ENCODE measurements around the gene LRRC41.
"Not testable (repeated sequence)": the region's sequence is repeated elsewhere in the genome, so short reads cannot be mapped to it uniquely, and the experiment has no call there.

Gene LRRC41

DNA sequence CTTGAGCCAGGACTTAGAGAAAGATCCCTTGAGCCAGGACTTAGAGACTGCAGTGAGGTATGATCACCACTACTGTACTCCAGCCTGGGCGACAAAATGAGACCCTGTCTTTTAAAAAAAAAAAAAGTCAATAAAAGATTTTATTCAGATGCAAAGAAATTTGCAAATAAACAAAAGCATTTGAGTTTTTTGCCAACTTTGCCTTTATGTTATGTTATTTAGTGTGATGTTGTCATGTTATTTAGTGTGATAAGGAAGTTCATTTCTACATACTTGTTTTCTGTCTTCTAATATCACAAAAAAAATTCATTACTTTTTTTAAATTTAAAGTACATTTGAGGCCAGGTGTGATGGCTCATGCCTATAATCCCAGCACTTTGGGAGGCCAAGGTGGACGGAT lies 46.9 kb downstream of the LRRC41 start:
- DNase-seq = no peak
- in situ Hi-C loops (cut with HindIII; ENCODE audit: low pct_ligation_motif_present, low pct_unique_long_range_greater_than_20kb, low sequenced_read_pairs) = no loop called here

DNA sequence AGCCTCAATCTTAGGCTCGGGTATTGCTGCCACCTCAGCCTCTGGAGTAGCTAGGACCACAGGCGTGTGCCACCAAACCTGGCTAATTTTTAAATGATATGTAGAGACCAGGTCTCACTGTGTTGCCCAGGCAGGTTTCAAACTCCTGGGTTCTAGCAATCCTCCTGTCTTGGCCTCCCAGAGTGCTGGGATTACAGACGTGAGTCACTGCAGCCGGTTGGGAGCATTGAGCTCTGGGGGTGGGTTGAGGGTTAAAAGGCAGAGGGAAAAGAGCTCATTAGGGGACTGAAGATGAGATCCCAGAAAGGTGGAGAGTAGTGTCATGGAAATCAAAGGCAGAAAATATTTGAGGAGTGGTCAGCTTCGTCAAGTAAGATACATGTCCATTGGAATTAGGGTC lies 48.7 kb downstream of the LRRC41 start:
- in situ Hi-C loops (cut with HindIII; ENCODE audit: low pct_ligation_motif_present, low pct_unique_long_range_greater_than_20kb, low sequenced_read_pairs) = no loop called here
- no peak for DNase-seq

DNA sequence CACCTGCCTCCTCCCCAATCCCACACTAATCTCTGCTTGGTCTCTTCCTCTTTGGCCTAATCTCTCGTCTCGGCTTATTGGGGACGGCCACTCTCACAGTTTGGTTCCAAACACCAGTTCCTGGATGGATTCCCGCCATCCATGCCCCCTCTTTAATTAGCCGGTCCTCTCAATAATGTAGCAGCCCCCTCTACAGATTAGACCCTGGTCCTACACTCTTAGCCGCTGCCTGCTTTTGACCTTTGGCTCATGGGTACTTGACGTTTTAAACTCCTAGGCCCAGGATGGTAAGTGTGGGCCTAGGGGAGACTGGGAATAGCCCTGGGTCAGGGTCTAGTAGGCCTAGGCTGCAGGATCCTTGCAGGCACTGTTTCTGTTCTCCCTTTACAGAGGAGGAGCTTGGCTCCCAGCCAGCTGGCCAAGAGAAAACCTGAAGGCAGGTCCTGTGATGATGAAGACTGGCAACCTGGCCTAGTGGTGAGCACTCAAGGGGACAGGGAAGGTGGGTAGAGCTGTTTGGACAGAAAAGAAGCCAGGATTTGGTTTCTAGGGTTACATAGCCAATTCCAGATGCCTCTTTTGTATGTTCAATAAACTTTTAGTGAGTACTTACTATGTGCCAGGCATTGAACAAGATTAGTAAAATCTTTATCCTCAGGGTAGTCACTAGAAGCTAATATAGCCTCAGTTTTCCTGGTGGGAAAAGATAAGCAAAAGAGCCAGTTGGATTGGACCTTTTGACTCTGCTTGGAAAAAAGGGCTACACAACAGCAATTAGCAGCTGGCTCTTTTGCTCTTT lies 55.1 kb downstream of the LRRC41 start:
- in situ Hi-C loops (cut with HindIII; ENCODE audit: low pct_ligation_motif_present, low pct_unique_long_range_greater_than_20kb, low sequenced_read_pairs) = no loop called here

DNA sequence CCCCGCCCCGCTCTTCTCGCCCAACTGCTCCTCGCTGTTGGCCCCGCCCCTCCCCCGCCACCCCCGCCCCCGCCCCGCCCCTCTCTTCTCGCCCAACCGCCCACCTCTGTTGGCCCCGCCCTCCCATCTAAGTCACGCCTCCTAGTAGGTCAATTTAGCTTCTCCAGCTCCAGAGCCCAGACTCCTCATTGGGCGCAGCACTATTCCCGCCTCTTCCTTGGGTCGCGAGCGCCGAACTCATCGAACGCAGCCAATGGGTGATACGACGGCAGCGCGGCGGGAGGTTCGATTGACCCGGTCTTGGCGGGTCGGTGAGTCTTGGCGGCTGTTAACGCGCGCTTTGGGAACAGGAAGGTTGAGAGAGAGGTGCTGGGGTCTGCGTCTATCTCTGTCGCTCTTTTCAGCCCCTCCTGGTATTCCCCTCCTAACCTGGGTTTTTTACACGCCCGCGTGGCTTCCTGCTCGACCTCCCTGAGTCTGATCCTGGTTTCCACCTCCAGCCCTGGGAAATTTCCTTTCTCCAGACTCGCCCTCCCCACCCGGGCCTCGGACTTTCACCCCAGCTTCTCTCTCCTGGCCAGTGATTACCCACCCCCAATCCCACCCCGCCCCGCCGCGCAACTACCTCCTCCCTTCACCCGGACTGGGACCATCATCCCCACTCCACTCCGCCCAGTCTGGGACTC lies 55.8 kb downstream of the LRRC41 start, which contains the start of gene RAD54L:
Gene RAD54L, plus strand, starts transcription at position 328 of the 686 bp plus-strand sequence. CDS start 643 bp downstream, outside the sequence.
- in situ Hi-C loops (cut with HindIII; ENCODE audit: low pct_ligation_motif_present, low pct_unique_long_range_greater_than_20kb, low sequenced_read_pairs) = no loop called here
- DNase-seq = peak; percentile 97

More for the DNA sequence above, 55.1 kb downstream of the LRRC41 start:
- peak; percentile 46 for DNase-seq

DNA sequence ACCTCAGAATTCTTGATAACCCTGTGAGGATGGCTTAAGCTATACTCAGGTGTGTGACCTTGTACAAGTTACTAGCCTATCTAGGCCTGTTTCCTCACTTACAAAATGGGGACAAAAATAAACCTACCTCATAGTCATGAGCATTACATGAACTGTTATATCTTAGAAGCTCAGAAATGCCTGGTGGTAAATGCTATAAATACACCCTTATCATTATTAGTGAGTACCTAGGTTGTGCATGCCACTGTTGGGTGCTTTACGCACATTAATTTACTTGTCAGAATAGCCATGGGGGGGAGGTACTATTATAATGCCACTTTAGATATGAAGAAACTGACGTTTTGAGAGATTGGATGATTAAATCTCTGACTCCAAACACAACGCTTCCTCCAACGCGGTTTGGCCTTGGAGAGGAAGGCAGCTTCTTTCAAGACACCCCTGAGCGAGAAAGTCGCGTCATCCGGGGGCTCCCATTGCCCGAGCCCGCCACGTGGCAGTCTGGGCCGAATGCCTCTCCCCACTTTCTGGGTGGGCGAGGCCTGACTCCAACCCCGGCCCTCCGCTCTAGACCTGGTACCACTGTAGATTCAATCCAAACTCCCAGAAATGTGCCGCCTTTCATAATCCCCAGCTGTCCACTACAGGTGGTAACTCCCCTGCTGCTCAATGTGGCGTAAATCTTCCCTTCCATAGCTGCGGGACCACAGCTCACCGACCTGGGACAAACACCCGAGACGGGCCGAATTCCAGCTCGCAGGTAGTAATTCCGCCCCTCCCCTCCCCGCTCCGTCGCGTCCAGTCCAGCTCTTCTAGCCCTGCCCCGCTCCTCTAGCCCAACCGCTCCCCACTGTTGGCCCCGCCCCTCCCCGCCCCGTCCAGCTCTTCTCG lies 56.6 kb downstream of the LRRC41 start:
- in situ Hi-C loops (cut with HindIII; ENCODE audit: low pct_ligation_motif_present, low pct_unique_long_range_greater_than_20kb, low sequenced_read_pairs) = no loop called here
- peak; percentile 55 for DNase-seq

DNA sequence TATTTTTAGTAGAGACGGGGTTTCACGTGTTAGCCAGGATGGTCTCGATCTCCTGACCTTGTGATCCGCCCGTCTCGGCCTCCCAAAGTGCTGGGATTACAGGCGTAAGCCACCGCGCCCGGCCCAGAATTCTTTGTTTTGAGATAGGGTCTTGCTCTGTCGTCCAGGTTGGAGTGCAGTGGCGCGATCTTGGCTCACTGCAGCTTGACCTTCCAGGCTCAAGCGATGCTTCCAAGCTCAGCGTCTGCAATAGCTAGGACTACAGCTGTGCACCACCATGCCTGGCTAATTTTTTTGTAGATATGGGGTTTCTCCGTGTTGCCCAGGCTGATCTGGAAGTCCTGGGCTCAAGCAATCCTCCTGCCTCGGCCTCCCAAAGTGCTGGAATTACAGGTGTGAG lies 57.3 kb downstream of the LRRC41 start:
- DNase-seq; in situ Hi-C loops (cut with HindIII; ENCODE audit: low pct_ligation_motif_present, low pct_unique_long_range_greater_than_20kb, low sequenced_read_pairs): not testable (repeated sequence)

DNA sequence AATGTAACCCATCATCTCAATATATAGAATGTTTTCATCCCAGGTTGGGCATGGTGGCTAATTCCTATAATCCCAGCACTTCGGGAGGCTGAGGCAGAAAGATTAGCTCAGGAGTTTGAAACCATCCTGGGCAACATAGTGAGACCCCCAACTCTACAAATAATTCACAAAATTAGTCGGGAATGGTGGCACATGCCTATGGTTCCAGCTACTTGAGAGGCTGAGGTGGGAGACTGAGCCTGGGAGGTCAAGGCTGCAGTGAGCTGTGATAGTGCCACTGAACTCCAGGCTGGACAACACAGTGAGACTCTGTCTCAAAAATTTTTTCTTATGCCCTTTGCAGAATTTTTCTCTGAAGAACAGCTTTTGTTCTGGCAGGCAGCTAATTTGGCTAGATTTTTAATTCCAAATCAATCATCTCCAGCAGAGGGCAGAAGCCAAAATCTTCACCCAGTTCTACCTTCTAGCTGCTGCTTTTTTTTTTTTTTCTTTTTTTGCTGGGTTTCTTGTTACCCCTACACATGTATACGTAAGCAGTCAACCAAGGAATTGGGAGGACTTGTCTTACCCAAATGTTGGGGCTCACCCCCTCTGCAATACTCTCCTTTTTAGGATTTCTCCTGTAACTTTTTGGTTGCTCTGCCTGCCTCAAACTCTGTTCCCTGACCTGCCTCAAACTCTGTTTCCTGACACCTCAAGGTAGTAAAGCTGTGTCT lies 58.6 kb downstream of the LRRC41 start:
- in situ Hi-C loops (cut with HindIII; ENCODE audit: low pct_ligation_motif_present, low pct_unique_long_range_greater_than_20kb, low sequenced_read_pairs) = no loop called here
- peak; percentile 39 for DNase-seq

DNA sequence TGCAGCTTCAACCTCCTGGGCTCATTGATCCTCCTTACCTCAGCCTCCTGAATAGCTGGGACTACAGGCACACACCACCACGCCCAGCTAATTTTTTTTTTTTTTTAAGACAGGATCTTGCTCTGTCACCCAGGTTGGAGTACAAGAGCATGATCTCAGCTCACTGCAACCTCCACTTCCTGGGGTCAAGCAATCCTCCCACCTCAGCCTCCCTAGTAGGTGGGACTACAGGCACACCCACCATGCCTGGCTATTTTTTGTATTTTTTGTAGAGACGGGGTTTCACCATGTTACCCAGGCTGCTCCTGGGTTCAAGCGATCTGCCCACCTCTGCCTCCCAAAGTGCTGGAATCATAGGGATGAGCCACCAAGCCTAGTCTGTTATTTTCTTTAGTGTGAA lies 59.6 kb downstream of the LRRC41 start:
- DNase-seq; in situ Hi-C loops (cut with HindIII; ENCODE audit: low pct_ligation_motif_present, low pct_unique_long_range_greater_than_20kb, low sequenced_read_pairs): not testable (repeated sequence)

DNA sequence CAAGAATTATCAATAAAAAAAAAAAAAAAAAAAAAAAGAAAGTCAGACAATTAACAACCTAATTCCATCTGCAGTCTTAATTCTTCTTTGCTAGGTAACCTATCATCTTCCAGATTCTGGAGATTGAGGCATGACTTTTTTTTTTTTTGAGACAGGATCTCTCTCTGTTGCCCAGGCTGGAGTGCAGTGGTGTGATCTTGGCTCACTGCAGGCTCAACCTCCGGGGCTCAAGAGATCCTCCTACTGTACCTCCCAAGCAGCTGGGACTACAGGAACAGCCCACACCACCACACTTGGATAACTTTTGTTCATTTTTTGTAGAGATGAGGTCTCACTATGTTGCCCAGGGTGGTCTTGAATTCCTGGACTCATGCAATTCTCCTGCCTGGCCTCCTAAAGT lies 60.5 kb downstream of the LRRC41 start:
- in situ Hi-C loops (cut with HindIII; ENCODE audit: low pct_ligation_motif_present, low pct_unique_long_range_greater_than_20kb, low sequenced_read_pairs) = no loop called here
- DNase-seq = no peak

DNA sequence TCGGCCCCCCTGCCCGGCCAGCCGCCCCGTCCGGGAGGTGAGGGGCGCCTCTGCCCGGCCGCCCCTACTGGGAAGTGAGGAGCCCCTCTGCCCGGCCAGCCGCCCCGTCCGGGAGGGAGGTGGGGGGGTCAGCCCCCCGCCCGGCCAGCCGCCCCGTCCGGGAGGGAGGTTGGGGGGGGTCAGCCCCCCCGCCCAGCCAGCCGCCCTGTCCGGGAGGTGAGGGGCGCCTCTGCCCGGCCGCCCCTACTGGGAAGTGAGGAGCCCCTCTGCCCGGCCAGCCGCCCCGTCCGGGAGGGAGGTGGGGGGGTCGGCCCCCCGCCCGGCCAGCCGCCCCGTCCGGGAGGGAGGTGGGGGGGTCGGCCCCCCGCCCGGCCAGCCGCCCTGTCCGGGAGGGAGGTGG lies 61.7 kb downstream of the LRRC41 start:
- in situ Hi-C loops (cut with HindIII; ENCODE audit: low pct_ligation_motif_present, low pct_unique_long_range_greater_than_20kb, low sequenced_read_pairs); DNase-seq: not testable (repeated sequence)

DNA sequence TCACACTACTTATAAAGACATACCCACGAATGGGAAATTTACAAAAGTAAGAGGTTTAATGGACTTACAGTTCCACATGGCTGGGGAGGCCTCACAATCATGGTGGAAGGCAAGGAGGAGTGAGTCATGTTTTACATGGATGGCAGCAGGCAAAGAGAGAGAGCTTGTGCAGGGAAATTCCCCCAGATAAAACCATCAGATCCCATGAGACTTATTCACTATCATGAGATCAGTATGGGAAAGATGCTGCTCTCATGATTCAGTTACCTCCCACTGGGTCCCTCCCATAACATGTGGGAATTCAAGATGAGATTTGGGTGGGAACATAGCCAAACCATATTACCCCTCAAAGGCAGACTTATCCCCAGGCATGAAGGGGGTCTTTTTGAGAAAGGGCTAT lies 64.6 kb downstream of the LRRC41 start:
- in situ Hi-C loops (cut with HindIII; ENCODE audit: low pct_ligation_motif_present, low pct_unique_long_range_greater_than_20kb, low sequenced_read_pairs) = not testable (repeated sequence)
- DNase-seq = peak; percentile 45

DNA sequence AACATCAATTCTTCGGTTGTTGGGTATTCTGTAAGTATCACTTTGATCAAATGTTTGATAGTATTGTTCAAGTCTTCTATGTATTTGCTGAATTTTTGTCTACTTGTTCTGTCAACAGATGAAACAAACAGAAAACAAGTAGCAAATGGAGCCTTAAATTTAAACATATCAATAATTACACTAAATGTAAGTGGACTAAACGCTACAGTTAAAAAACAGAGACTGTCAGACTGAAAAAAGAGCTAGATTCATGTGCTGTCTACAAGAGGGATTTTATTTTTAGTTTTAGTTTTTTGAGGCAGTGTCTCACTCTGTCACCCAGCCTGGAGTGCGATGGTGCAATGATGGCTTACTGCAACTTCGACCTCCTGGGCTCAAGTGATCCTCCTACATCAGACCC lies 66.5 kb downstream of the LRRC41 start:
- no peak for DNase-seq
- in situ Hi-C loops (cut with HindIII; ENCODE audit: low pct_ligation_motif_present, low pct_unique_long_range_greater_than_20kb, low sequenced_read_pairs) = no loop called here

DNA sequence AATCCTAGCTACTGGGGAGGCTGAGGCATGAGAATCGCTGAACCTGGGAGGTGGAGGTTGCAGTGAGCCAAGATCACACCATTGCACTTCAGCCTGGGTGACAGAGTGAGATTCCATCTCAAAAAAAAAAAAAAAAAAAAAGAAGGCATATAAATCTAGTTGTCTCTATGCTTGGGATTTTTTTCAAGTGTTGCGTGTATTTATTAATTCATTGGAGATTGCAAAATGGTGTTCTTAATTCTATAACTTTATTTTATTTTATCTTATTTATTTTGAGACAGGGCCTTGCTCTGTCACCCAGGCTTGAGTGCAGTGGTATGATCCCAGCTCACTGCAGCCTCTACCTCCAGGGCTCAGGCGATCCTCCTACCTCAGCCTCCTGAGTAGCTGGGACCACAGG lies 72.2 kb downstream of the LRRC41 start:
- DNase-seq; in situ Hi-C loops (cut with HindIII; ENCODE audit: low pct_ligation_motif_present, low pct_unique_long_range_greater_than_20kb, low sequenced_read_pairs): not testable (repeated sequence)
